K562 (cell line): ENCODE results near the gene IRF9. TPM values are rescaled to one million over a fixed set of nuclear protein-coding genes. Genes with fewer than 3 reads are reported as not detected.

ENCODE experiments used
- CSDE1 ChIP-seq, 2 experiments: fragments of 450-650 bp; IDR thresholded peaks; 2 replicates each; pipeline ENCODE4 v1.6.1; 2016; ENCODE audit warnings: mild to moderate bottlenecking in 1 of 2
- ELF4 ChIP-seq: fragments of 450-650 bp; formaldehyde crosslinking; IDR thresholded peaks from 2 replicates; pipeline ENCODE4 v1.4.0; 2022; ENCODE audit warnings: missing genetic modification characterization
- GABPA ChIP-seq: fragments of 200-800 bp; sonication (Bioruptor generic); conservative IDR thresholded peaks from 2 replicates; pipeline ENCODE4 v1.6.1; 2016; ENCODE audit warnings: low read depth, missing genetic modification characterization, missing compliant biosample characterization
- JUNB ChIP-seq: fragments of 450-650 bp; formaldehyde crosslinking; conservative IDR thresholded peaks from 2 replicates; pipeline ENCODE4 v1.4.0; 2020; ENCODE audit warnings: mild to moderate bottlenecking
- KLF13 ChIP-seq: fragments of 450-650 bp; IDR thresholded peaks from 2 replicates; pipeline ENCODE4 v1.6.1; 2016; ENCODE audit warnings: missing genetic modification characterization, low read depth, mild to moderate bottlenecking, missing compliant biosample characterization, moderate library complexity, borderline replicate concordance
- MTA2 ChIP-seq: fragments of 450-650 bp; IDR thresholded peaks from 2 replicates; pipeline ENCODE4 v1.6.1; 2016; ENCODE audit warnings: low read depth
- PHF20 ChIP-seq: fragments of 450-650 bp; IDR thresholded peaks from 2 replicates; pipeline ENCODE4 v1.6.1; 2018; ENCODE audit not compliant: partially characterized antibody
- RAD51 ChIP-seq: fragments of 450-650 bp; IDR thresholded peaks from 2 replicates; pipeline ENCODE4 v1.7.1; 2016; ENCODE audit warnings: low read depth, mild to moderate bottlenecking, borderline replicate concordance
- SMAD3 ChIP-seq: fragments of 450-650 bp; formaldehyde crosslinking; conservative IDR thresholded peaks from 2 replicates; pipeline ENCODE4 v1.4.0; 2020; ENCODE audit warnings: mild to moderate bottlenecking
- SMARCE1 ChIP-seq: fragments of 450-650 bp; IDR thresholded peaks from 2 replicates; pipeline ENCODE4 v1.7.1; 2016; ENCODE audit warnings: mild to moderate bottlenecking
- TOE1 ChIP-seq, 2 experiments: fragments of 450-650 bp in 1 of 2; sonication (generic) in 1 of 2; formaldehyde crosslinking in 1 of 2; IDR thresholded peaks; 2 replicates each; pipeline versions ENCODE4 v1.7.1 to v1.8.0; 2016 to 2022; ENCODE audit warnings: borderline replicate concordance in 2 of 2, mild to moderate bottlenecking in 2 of 2, antibody characterized with exemption in 1 of 2, inconsistent platforms in 1 of 2, low read depth in 1 of 2, missing genetic modification reagents in 1 of 2, moderate library complexity in 1 of 2
- ZBTB12 ChIP-seq: fragments of 250-450 bp; sonication (Bioruptor Pico); IDR thresholded peaks from 2 replicates; pipeline ENCODE4 v1.4.0; 2020
- ZMIZ1 ChIP-seq, 2 experiments: fragments of 150-350 bp in 1 of 2; IDR thresholded peaks; 2 replicates each; pipeline ENCODE4 v1.6.1; 2012 to 2016; ENCODE audit warnings: low read depth in 2 of 2, low read length in 2 of 2, mild to moderate bottlenecking in 1 of 2, moderate library complexity in 1 of 2
- ZNF184 ChIP-seq: sonication (generic); formaldehyde crosslinking; IDR thresholded peaks from 2 replicates; pipeline ENCODE4 v1.5.0; 2020; ENCODE audit warnings: missing genetic modification reagents
- ZNF239 ChIP-seq: fragments of 250-450 bp; sonication (Bioruptor Pico); IDR thresholded peaks from 2 replicates; pipeline ENCODE4 v1.4.0; 2020; ENCODE audit warnings: mild to moderate bottlenecking
- ZNF384 ChIP-seq: IDR thresholded peaks from 2 replicates; pipeline ENCODE4 v1.6.1; 2012; ENCODE audit warnings: low read depth, low read length, improper control_type of control experiment
- ZNF79 ChIP-seq: fragments of 250-450 bp; sonication (Bioruptor Pico); IDR thresholded peaks from 2 replicates; pipeline ENCODE4 v1.4.0; 2020; ENCODE audit warnings: low read depth, mild to moderate bottlenecking, moderate library complexity
- polyA plus RNA-seq, 8 experiments: library from polyadenylated mRNA; depleted of rRNA in 4 of 8; stranded (reverse) in 5 of 8; unstranded in 3 of 8; fragments of >200 nt; fragmentation: Nextera tagmentation in 2 of 8; fragmentation: Illumina TruSeq in 1 of 8; extraction: Ambion mirVana in 2 of 8; extraction: Trizol in 1 of 8; gene quantifications; 2 replicates each; pipeline versions ENCODE4 v1.2.1 to v1.2.3, GENCODE V29; 2011 to 2014; ENCODE audit warnings: inconsistent platforms in 1 of 8, missing spikeins in 1 of 8
- total RNA-seq, 7 experiments: library from RNA; depleted of rRNA in 6 of 7; stranded (reverse); fragments of >200 nt in 6 of 7; fragmentation: Illumina TruSeq in 2 of 7; extraction: Trizol in 2 of 7; gene quantifications; 2 replicates each; pipeline versions ENCODE4 v1.2.1 to v1.2.3, GENCODE V29; 2011 to 2021; ENCODE audit warnings: low replicate concordance in 1 of 7
- TF ChIP-seq, protein P1 (sequence below): fragments of 200-800 bp; sonication (Bioruptor generic); IDR thresholded peaks from 2 replicates; pipeline ENCODE4 v1.6.1; 2016; ENCODE audit warnings: missing genetic modification characterization, missing compliant biosample characterization

IRF9 gene
- total and polyA plus RNA-seq, 9 of the 15 experiments (the other 6 are each of a cell fraction or from before 2014, with no cell fraction given): 0.79 to 14.8 (median 6.1) TPM

DNA sequence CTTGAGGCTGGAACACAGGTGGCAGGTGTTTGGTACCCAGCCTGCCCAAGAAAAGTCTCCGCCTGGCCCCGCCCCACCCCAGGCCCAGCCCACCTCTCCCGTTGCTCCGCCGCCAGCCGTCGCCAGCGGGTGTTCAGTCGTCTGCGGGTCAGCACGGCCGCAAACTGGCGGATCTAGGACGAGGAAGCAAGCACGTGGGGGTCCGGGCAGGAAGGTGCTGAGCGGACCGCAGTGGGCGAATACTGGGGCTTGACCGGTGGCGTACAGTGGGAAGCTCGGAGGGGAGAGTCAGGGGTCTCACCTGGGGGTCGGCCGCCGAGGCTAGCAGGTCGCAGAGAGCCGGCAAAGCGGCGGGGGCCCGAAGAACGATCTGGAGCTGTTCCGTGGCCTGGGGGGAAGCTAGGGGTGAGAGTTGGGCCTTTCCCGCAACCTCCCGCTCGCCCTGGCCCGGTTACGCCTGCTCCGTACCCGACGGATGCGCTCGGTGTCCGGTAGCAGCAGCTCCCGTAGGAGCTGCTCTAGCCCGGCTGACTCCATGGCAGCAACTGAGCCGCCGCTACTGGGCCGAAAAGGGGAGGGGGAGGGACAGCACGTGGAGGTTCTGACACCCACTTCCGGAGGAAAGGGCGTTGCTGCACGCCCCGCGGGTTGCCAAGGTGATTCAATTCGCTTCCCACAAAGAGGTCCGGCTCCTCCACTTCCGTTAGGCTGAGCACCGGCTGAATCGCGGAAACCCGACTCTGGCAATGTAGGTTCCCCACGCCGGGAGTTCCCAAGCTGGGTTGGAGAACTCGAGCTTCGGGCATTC is 27.4 kb downstream of the IRF9 start, which contains the start of gene IPO4 (continued):
- TF ChIP-seq ELF4 (CRISPR knock-in tag) (0 out of 2 replicates have a peak, but pooled peaks have one; percentile 21), GABPA (peak; percentile 99), ZNF384 (no peak), TOE1 (IDR thresholded peaks at IDR 0.05; ENCODE audit: borderline replicate concordance) (peak; percentile 80; the same call in 1 of the 2 replicates), TOE1 (CRISPR knock-in tag; IDR thresholded peaks at IDR 0.05; ENCODE audit: borderline replicate concordance, low read depth) (no peak), MTA2 (no peak), ZBTB12 (CRISPR knock-in tag) (no peak), SMAD3 (CRISPR knock-in tag) (0 out of 2 replicates have a peak, but pooled peaks have one; percentile 17), KLF13 (tag) (peak; percentile 94), CSDE1 (IDR thresholded peaks at IDR 0.05) (peak in 1 of 2 experiments; percentile 80; a peak in 2 of 4 replicates), ZMIZ1 (IDR thresholded peaks at IDR 0.05; ENCODE audit: low read depth in 2 of 2, low read length in 2 of 2) (no peak), ZNF184 (CRISPR knock-in tag) (no peak), JUNB (CRISPR knock-in tag) (no peak), PHF20 (peak; percentile 83), ZNF79 (CRISPR knock-in tag) (no peak), RAD51 (peak; percentile 38; the same call in 1 of the 2 replicates), ZNF239 (CRISPR knock-in tag) (no peak), SMARCE1 (no peak)
- TF ChIP-seq, protein P1, sequence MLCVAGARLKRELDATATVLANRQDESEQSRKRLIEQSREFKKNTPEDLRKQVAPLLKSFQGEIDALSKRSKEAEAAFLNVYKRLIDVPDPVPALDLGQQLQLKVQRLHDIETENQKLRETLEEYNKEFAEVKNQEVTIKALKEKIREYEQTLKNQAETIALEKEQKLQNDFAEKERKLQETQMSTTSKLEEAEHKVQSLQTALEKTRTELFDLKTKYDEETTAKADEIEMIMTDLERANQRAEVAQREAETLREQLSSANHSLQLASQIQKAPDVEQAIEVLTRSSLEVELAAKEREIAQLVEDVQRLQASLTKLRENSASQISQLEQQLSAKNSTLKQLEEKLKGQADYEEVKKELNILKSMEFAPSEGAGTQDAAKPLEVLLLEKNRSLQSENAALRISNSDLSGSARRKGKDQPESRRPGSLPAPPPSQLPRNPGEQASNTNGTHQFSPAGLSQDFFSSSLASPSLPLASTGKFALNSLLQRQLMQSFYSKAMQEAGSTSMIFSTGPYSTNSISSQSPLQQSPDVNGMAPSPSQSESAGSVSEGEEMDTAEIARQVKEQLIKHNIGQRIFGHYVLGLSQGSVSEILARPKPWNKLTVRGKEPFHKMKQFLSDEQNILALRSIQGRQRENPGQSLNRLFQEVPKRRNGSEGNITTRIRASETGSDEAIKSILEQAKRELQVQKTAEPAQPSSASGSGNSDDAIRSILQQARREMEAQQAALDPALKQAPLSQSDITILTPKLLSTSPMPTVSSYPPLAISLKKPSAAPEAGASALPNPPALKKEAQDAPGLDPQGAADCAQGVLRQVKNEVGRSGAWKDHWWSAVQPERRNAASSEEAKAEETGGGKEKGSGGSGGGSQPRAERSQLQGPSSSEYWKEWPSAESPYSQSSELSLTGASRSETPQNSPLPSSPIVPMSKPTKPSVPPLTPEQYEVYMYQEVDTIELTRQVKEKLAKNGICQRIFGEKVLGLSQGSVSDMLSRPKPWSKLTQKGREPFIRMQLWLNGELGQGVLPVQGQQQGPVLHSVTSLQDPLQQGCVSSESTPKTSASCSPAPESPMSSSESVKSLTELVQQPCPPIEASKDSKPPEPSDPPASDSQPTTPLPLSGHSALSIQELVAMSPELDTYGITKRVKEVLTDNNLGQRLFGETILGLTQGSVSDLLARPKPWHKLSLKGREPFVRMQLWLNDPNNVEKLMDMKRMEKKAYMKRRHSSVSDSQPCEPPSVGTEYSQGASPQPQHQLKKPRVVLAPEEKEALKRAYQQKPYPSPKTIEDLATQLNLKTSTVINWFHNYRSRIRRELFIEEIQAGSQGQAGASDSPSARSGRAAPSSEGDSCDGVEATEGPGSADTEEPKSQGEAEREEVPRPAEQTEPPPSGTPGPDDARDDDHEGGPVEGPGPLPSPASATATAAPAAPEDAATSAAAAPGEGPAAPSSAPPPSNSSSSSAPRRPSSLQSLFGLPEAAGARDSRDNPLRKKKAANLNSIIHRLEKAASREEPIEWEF (CRISPR knock-in tag): no peak
